ENCODE results near the gene PRM3. TPM values are rescaled to one million over a fixed set of nuclear protein-coding genes. Genes with fewer than 3 reads are reported as not detected.

Gene PRM3
- polyA plus RNA-seq, 2 of the 4 experiments (the other 2 are of a cell fraction), result not detected

- DNase-seq (ENCODE audit: low read depth in 1 of 2, low spot score in 1 of 2) (no peak), ATAC-seq (no peak)
- 73% methylated on average over 8 of the region's 8 CpGs for WGBS (ENCODE audit: missing lambda C conversion rate)
Observed at GRCh38 chr16:11318817-11319216, 45.4 kb upstream of the PRM3 start.

DNA sequence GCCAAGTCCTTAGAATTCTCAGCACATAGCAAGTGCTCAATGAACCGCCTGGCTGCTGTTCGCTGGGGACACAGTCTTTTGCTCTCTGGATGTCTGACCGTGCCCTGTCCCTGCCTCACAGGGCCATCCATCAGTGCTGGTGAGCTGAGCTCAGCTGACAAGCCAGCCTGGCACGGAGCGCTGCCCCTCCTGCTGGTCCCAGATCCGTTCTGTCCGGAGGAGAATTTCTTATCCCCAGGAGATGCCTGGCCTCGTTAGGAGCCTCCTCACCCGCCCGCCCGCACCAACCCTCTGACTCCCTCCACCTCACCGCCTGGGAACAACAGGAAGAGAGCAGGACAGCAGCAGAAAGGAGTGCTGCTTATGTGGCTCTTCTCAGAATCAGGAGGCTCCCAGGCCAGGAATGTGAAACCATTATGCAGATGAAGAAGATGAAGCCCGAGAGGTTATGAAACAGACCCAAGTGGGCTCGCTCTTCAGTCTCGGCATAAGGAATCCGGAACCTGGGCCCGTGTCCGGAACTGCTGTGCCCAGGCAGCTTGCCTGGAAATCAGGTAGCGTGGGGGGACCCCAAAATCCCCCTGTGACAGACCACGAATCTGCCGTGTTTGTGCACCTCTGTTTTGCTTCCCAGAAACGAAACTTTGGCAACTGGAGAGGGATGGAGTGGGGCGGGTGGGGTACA lies 43.0 kb upstream of the PRM3 start:
- H3K27ac ChIP-seq, result peak overlapping the region; percentile 44 to 70; a peak in 4 of 6 replicates
- H3K4me3 ChIP-seq, result no peak overlapping the region
- DNase-seq (ENCODE audit: low read depth in 1 of 2, low spot score in 1 of 2) (no peak), ATAC-seq (no peak; a peak in 1 of 6 replicates), FAIRE-seq (no peak)
- no peaks in the 10 kb centered on the region for H3K9me3 ChIP-seq
- ChIA-PET POLR2A (interaction anchor here (0.7 kb wide), 1 partner anchor 337 kb away, joined by 3 read pairs; no protein-coding TSS in a partner anchor), CTCF (no interaction called here)
- WGBS (ENCODE audit: missing lambda C conversion rate), result 78% methylated on average over 17 of the region's 23 CpGs
- H3K4me1 ChIP-seq, result peaks cover 27% of the 10 kb centered on the region
- TF ChIP-seq HMGXB4 (CRISPR knock-in tag; IDR thresholded peaks at IDR 0.05; ENCODE audit: borderline replicate concordance), result no peak
- no peak for TF ChIP-seq POLR2A (IDR thresholded peaks at IDR 0.05; ENCODE audit: low read length)
- no peak for TF ChIP-seq PHF8 (IDR thresholded peaks at IDR 0.05; ENCODE audit: borderline replicate concordance, low read depth)
- TF ChIP-seq POLR2AphosphoS2 (conservative IDR thresholded peaks at IDR 0.05; ENCODE audit: low read length), result no peak
- TF ChIP-seq EHF (CRISPR knock-in tag; IDR thresholded peaks at IDR 0.05), result no peak
- TF ChIP-seq, protein P1, sequence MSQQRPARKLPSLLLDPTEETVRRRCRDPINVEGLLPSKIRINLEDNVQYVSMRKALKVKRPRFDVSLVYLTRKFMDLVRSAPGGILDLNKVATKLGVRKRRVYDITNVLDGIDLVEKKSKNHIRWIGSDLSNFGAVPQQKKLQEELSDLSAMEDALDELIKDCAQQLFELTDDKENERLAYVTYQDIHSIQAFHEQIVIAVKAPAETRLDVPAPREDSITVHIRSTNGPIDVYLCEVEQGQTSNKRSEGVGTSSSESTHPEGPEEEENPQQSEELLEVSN (IDR thresholded peaks at IDR 0.05; ENCODE audit: borderline replicate concordance, low read depth), result no peak
- no peak for TF ChIP-seq MAZ (IDR thresholded peaks at IDR 0.05; ENCODE audit: borderline replicate concordance, low read depth, low read length)
- no peak for TF ChIP-seq CHD4 (IDR thresholded peaks at IDR 0.05; ENCODE audit: borderline replicate concordance)
- no peak for TF ChIP-seq NFE2L2 (conservative IDR thresholded peaks at IDR 0.05; ENCODE audit: low read length)
- no peak for TF ChIP-seq GATA3 (IDR thresholded peaks at IDR 0.05; ENCODE audit: borderline replicate concordance)
- TF ChIP-seq RAD21 (conservative IDR thresholded peaks at IDR 0.05 in 1 of 2, IDR thresholded peaks at IDR 0.05 in 1 of 2), result no peak
- no peak for TF ChIP-seq MAFK (IDR thresholded peaks at IDR 0.05; ENCODE audit: partially characterized antibody)
- no peak for TF ChIP-seq CHD2 (IDR thresholded peaks at IDR 0.05; ENCODE audit: low read length, partially characterized antibody)
- TF ChIP-seq, protein P2, sequence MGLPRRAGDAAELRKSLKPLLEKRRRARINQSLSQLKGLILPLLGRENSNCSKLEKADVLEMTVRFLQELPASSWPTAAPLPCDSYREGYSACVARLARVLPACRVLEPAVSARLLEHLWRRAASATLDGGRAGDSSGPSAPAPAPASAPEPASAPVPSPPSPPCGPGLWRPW (IDR thresholded peaks at IDR 0.05), result no peak
- no peak for TF ChIP-seq HOXA7 (CRISPR knock-in tag; IDR thresholded peaks at IDR 0.05)
- TF ChIP-seq, protein P3, sequence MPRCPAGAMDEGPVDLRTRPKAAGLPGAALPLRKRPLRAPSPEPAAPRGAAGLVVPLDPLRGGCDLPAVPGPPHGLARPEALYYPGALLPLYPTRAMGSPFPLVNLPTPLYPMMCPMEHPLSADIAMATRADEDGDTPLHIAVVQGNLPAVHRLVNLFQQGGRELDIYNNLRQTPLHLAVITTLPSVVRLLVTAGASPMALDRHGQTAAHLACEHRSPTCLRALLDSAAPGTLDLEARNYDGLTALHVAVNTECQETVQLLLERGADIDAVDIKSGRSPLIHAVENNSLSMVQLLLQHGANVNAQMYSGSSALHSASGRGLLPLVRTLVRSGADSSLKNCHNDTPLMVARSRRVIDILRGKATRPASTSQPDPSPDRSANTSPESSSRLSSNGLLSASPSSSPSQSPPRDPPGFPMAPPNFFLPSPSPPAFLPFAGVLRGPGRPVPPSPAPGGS (IDR thresholded peaks at IDR 0.05), result no peak
- TF ChIP-seq RNF2 (IDR thresholded peaks at IDR 0.05; ENCODE audit: borderline replicate concordance, low read depth), result no peak
- no peak for TF ChIP-seq HOXB13 (CRISPR knock-in tag; IDR thresholded peaks at IDR 0.05; ENCODE audit: low read depth)
- no peak for TF ChIP-seq CBX2 (IDR thresholded peaks at IDR 0.05; ENCODE audit: borderline replicate concordance, low read depth)
- no peak overlapping the region for H3K4me2 ChIP-seq

More at GRCh38 chr16:11318817-11319216, 45.4 kb upstream of the PRM3 start:
- ChIA-PET CTCF (interaction anchor here (0.6 to 1.9 kb wide), 3 partner anchors 12 to 355 kb away, joined by 3 to 4 read pairs (median 3); no protein-coding TSS in a partner anchor), POLR2A (no interaction called here)
- no peak for FAIRE-seq
- H3K4me2 ChIP-seq, result no peak overlapping the region
- H3K4me1 ChIP-seq, result peaks cover 12% of the 10 kb centered on the region; the same call in 1 of the 3 replicates
- no peak overlapping the region; a peak in 1 of 6 replicates for H3K27ac ChIP-seq
- TF ChIP-seq HOXA7 (CRISPR knock-in tag; IDR thresholded peaks at IDR 0.05) (no peak), BHLHE40 (IDR thresholded peaks at IDR 0.05; ENCODE audit: low read depth, low read length) (no peak)
- no peaks in the 10 kb centered on the region for H3K9me3 ChIP-seq
- no peak overlapping the region for H3K4me3 ChIP-seq

All from A549 (cell line).